Dendritic cell treated with granulocyte-macrophage colony-stimulating factor and Interleukin-4, amounts not matched to agents 40 ng/mL and 50 ng/mL, for 4 days (primary cell): ENCODE data around the gene SLC25A18.

ENCODE experiments used
- H3K27ac Mint-ChIP-seq: one replicate; pipeline ENCODE4 v1.8.0; 2022; ENCODE audit warnings: mild to moderate bottlenecking, mixed read lengths
- H3K27me3 Mint-ChIP-seq: one replicate; pipeline ENCODE4 v1.8.0; 2022; ENCODE audit warnings: mild to moderate bottlenecking, mixed read lengths
- H3K36me3 Mint-ChIP-seq: one replicate; pipeline ENCODE4 v1.8.0; 2022; ENCODE audit warnings: low read depth, mixed read lengths
- H3K4me1 Mint-ChIP-seq: one replicate; pipeline ENCODE4 v1.8.0; 2022; ENCODE audit warnings: low read depth, mixed read lengths
- H3K4me3 Mint-ChIP-seq: one replicate; pipeline ENCODE4 v1.8.0; 2022; ENCODE audit warnings: mild to moderate bottlenecking, moderate library complexity, mixed read lengths
- H3K9me3 Mint-ChIP-seq: one replicate; pipeline ENCODE4 v1.8.0; 2022; ENCODE audit warnings: mixed read lengths
- intact Hi-C: fragments of 100-400 bp; cut with micrococcal nuclease; formaldehyde crosslinking; loops from one replicate; pipeline ENCODE4 v1.15.0; 2022

SLC25A18 gene

DNA sequence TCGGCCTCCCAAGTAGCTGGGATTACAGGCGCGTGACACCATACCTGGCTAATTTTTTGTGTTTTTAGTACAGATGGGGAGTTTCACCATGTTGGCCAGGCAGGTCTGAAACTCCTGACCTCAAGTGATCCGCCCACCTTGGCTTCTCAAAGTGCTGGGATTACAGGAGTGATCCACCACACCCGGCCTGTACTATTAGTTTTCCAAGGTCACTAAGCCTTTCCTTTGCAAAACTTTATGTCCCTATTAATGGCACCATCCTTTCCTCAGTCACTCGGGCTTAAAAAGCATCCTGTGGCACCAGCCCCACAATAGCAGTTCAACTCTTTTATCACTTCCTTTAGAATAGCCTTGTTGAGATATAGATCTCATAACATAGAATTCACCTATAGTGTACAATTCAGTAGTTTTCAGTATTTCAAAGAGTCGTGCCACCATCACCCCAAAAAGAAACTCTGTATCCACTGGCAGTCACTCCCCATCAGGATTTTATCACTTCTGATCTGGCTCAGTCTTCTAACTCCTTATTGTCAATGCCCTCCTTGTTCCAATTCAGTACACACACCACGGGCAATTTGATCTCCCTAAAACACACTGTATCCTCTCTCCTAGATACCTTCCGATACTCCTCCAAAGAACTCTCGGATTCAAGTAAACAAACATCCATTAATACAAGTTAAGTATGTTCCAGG lies 74.3 kb downstream of the SLC25A18 start:
- Mint-ChIP-seq H3K4me1 (peaks cover 28% of the 10 kb centered on the region), H3K27me3 (no peaks in the 10 kb centered on the region), H3K27ac (peak overlapping the region; percentile 98), H3K36me3 (peaks cover 30% of the 10 kb centered on the region), H3K4me3 (peak overlapping the region; percentile 85), H3K9me3 (no peaks in the 10 kb centered on the region)
- intact Hi-C loops, result loop anchor here (1.0 kb wide), 1 partner anchor 9 kb away; the partner anchor contains the start of gene ATP6V1E1

- Mint-ChIP-seq H3K27me3 (no peaks in the 10 kb centered on the region), H3K4me3 (peak overlapping the region; percentile 85), H3K4me1 (peaks cover 33% of the 10 kb centered on the region), H3K9me3 (no peaks in the 10 kb centered on the region), H3K27ac (peak overlapping the region; percentile 98), H3K36me3 (peaks cover 34% of the 10 kb centered on the region)
- intact Hi-C loops, result loop anchor here (1.0 kb wide), 1 partner anchor 10 kb away; the partner anchor contains the start of gene ATP6V1E1
Measured at GRCh38 chr22:17638182-17638431, 74.8 kb downstream of the SLC25A18 start.

- intact Hi-C loops, result loop anchor here (1.0 kb wide), 1 partner anchor 10 kb away; the partner anchor contains the start of gene ATP6V1E1
- H3K9me3 Mint-ChIP-seq, result no peaks in the 10 kb centered on the region
- H3K27ac Mint-ChIP-seq, result peak within 1 kb of the TSS; percentile 98
- peaks cover 33% of the 10 kb centered on the region for H3K4me1 Mint-ChIP-seq
- peak within 1 kb of the TSS; percentile 85 for H3K4me3 Mint-ChIP-seq
- H3K36me3 Mint-ChIP-seq, result peaks cover 34% of the 10 kb centered on the region
- H3K27me3 Mint-ChIP-seq, result no peaks in the 10 kb centered on the region
Measured at GRCh38 chr22:17638432-17639246, 75.3 kb downstream of the SLC25A18 start, which contains the start of gene BCL2L13. TSS of gene BCL2L13 (plus strand) at chr22:17638757. CDS start at chr22:17655712, 16,955 bp downstream.

- H3K27me3 Mint-ChIP-seq, result no peaks in the 10 kb centered on the region
- peaks cover 33% of the 10 kb centered on the region for H3K4me1 Mint-ChIP-seq
- peak overlapping the region; percentile 85 for H3K4me3 Mint-ChIP-seq
- H3K36me3 Mint-ChIP-seq, result peaks cover 34% of the 10 kb centered on the region
- H3K27ac Mint-ChIP-seq, result peak overlapping the region; percentile 98
- no peaks in the 10 kb centered on the region for H3K9me3 Mint-ChIP-seq
- intact Hi-C loops, result no loop called here
Measured at GRCh38 chr22:17639247-17639741, 76.0 kb downstream of the SLC25A18 start.
